MM.1S (cell line): ENCODE data around the gene ALLC.

Source experiments
- DNase-seq: peaks from one replicate; pipeline ENCODE4 v3.0.0-alpha.2; 2015
- H2AFZ ChIP-seq: fragments of 300-600 bp; sonication (generic); 2 replicates; pipeline ENCODE4 v1.6.0; 2016; ENCODE audit warnings: antibody characterized with exemption, low read length
- H3F3A ChIP-seq: fragments of 300-600 bp; sonication (generic); 2 replicates; pipeline ENCODE4 v1.6.1; 2016; ENCODE audit warnings: mild to moderate bottlenecking, antibody characterized with exemption, low read length, moderate library complexity, mixed read lengths; ENCODE audit not compliant: insufficient read depth
- H3K27ac ChIP-seq: fragments of 300-600 bp; sonication (generic); 2 replicates; pipeline ENCODE4 v1.5.1; 2016; ENCODE audit warnings: mild to moderate bottlenecking, low read length
- H3K27me3 ChIP-seq: fragments of 300-600 bp; sonication (generic); replicated peaks from 2 replicates; pipeline ENCODE4 v1.6.0; 2016; ENCODE audit warnings: low read length; ENCODE audit not compliant: insufficient read depth
- H3K36me3 ChIP-seq: fragments of 300-600 bp; sonication (generic); replicated peaks from 2 replicates; pipeline ENCODE4 v1.6.1; 2016; ENCODE audit warnings: mild to moderate bottlenecking, low read length, mixed read lengths; ENCODE audit not compliant: insufficient read depth
- H3K4me1 ChIP-seq: fragments of 300-600 bp; sonication (generic); 2 replicates; pipeline ENCODE4 v1.6.1; 2016; ENCODE audit warnings: low read length, mixed read lengths
- H3K4me2 ChIP-seq: fragments of 300-600 bp; sonication (generic); 2 replicates; pipeline ENCODE4 v1.6.0; 2016; ENCODE audit warnings: low read depth, low read length
- H3K4me3 ChIP-seq: fragments of 300-600 bp; sonication (generic); 2 replicates; pipeline ENCODE4 v1.5.1; 2016; ENCODE audit warnings: low read length, mixed read lengths
- H3K79me2 ChIP-seq: fragments of 300-600 bp; sonication (generic); 2 replicates; pipeline ENCODE4 v1.6.1; 2016; ENCODE audit warnings: mixed run types, low read length, mixed read lengths
- H3K9ac ChIP-seq: fragments of 300-600 bp; sonication (generic); 2 replicates; pipeline ENCODE4 v1.6.1; 2016; ENCODE audit warnings: low read length, mixed read lengths
- H3K9me2 ChIP-seq: fragments of 300-600 bp; sonication (generic); replicated peaks from 2 replicates; pipeline ENCODE4 v1.6.1; 2016; ENCODE audit warnings: mild to moderate bottlenecking, low read length, mixed read lengths; ENCODE audit not compliant: insufficient read depth
- H3K9me3 ChIP-seq: fragments of 300-600 bp; sonication (generic); replicated peaks from 2 replicates; pipeline ENCODE4 v1.6.1; 2016; ENCODE audit warnings: mild to moderate bottlenecking, low read length, mixed read lengths; ENCODE audit not compliant: insufficient read depth
- H4K20me1 ChIP-seq: fragments of 300-600 bp; sonication (generic); 2 replicates; pipeline ENCODE4 v1.6.1; 2016; ENCODE audit warnings: mild to moderate bottlenecking, low read length, moderate library complexity, mixed read lengths; ENCODE audit not compliant: insufficient read depth
- EZH2 ChIP-seq: fragments of 300-600 bp; sonication (generic); optimal IDR thresholded peaks from 2 replicates; pipeline ENCODE3; 2017; ENCODE audit warnings: low read depth, mild to moderate bottlenecking, antibody characterized with exemption, low read length, mixed read lengths
- EZH2phosphoT487 ChIP-seq: fragments of 300-600 bp; sonication (generic); IDR thresholded peaks from 2 replicates; pipeline ENCODE4 v1.6.1; 2018; ENCODE audit warnings: antibody characterized with exemption, low read length
- TF ChIP-seq, protein P1 (sequence below): fragments of 300-600 bp; sonication (generic); IDR thresholded peaks from 2 replicates; pipeline ENCODE4 v1.5.1; 2016; ENCODE audit warnings: antibody characterized with exemption, low read length, mixed read lengths

Gene ALLC

DNA sequence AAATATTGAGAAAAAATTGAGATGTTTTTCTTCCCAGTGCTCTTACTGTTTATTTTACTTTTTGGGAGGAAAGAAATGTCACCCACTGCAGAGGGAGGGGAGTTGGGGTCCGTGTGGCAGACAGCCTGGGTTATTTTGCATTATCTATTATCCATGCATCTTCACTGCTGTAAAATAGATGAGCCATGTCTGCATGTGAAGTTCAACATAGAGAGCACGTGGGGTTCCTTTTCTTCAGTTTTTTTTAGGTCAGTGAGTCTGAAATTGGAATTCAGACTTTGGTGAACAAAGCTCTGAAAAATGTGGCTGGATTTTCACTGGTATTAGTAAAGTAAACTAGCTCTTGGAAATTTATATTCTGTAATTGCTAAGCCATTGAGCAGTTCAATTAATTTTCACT, 47.8 kb downstream of the ALLC start:
- H3K4me2 ChIP-seq: no peak overlapping the region
- no peaks in the 10 kb centered on the region for H3K9me2 ChIP-seq
- no peaks in the 10 kb centered on the region for H3K36me3 ChIP-seq
- DNase-seq: no peak
- H3K4me1 ChIP-seq: no peaks in the 10 kb centered on the region
- no peaks in the 10 kb centered on the region for H3F3A ChIP-seq
- H3K79me2 ChIP-seq: no peaks in the 10 kb centered on the region
- no peaks in the 10 kb centered on the region for H3K27me3 ChIP-seq
- no peaks in the 10 kb centered on the region for H3K9me3 ChIP-seq
- H3K4me3 ChIP-seq: no peak overlapping the region
- no peak overlapping the region for H2AFZ ChIP-seq
- H3K9ac ChIP-seq: no peak overlapping the region
- TF ChIP-seq, protein P1, sequence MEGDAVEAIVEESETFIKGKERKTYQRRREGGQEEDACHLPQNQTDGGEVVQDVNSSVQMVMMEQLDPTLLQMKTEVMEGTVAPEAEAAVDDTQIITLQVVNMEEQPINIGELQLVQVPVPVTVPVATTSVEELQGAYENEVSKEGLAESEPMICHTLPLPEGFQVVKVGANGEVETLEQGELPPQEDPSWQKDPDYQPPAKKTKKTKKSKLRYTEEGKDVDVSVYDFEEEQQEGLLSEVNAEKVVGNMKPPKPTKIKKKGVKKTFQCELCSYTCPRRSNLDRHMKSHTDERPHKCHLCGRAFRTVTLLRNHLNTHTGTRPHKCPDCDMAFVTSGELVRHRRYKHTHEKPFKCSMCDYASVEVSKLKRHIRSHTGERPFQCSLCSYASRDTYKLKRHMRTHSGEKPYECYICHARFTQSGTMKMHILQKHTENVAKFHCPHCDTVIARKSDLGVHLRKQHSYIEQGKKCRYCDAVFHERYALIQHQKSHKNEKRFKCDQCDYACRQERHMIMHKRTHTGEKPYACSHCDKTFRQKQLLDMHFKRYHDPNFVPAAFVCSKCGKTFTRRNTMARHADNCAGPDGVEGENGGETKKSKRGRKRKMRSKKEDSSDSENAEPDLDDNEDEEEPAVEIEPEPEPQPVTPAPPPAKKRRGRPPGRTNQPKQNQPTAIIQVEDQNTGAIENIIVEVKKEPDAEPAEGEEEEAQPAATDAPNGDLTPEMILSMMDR: no peak
- TF ChIP-seq EZH2phosphoT487 (no peak), EZH2 (no peak)
- H3K27ac ChIP-seq: no peak overlapping the region
- H4K20me1 ChIP-seq: no peaks in the 10 kb centered on the region

DNA sequence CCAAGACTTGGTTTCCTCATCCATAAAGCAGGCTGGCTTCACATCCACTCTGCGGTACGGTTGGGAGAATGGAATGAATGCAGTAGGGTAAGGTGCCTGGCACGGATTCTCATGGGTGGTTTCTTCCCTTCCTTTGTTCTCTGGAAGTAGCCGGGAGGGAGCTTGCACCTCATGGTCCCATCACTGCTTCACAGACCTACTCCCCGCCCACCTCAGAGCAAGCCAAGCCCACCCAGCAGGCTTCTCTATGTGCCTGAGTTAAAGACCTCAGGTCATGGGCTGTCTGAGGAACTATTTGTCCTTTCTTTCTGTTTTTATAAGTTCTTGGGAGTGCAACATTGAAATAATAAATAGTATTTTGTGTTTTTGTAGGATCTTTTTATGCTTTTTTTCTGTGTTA, 48.9 kb downstream of the ALLC start:
- TF ChIP-seq, protein P1: no peak
- TF ChIP-seq EZH2 (no peak), EZH2phosphoT487 (no peak)
- no peak overlapping the region for H3K27ac ChIP-seq
- no peak for DNase-seq
- H2AFZ ChIP-seq: no peak overlapping the region
- no peaks in the 10 kb centered on the region for H4K20me1 ChIP-seq
- H3K4me3 ChIP-seq: no peak overlapping the region
- H3K9me2 ChIP-seq: no peaks in the 10 kb centered on the region
- H3K9me3 ChIP-seq: no peaks in the 10 kb centered on the region
- H3K27me3 ChIP-seq: no peaks in the 10 kb centered on the region
- no peak overlapping the region for H3K9ac ChIP-seq
- H3F3A ChIP-seq: no peaks in the 10 kb centered on the region
- H3K36me3 ChIP-seq: no peaks in the 10 kb centered on the region
- no peaks in the 10 kb centered on the region for H3K79me2 ChIP-seq
- H3K4me1 ChIP-seq: no peaks in the 10 kb centered on the region
- no peak overlapping the region for H3K4me2 ChIP-seq

DNA sequence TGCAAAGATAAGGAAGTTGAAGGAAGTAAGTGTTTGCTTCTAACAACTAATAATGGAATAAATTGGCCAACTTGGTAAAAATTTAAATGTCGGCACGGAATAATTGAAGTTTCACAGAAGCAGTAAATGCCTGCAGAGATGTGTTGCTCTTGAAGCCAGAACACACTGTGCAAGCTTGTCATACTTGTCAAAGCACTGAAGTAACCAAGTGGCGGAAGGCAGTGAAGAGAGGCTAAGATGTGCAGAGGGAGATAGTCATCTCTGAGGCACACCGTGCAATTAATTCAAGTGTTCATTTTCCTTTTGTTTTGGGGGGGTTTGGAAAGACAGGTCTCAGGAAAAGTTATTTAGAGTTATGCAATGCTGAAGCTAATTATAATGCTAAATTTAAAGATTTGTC, 50.6 kb downstream of the ALLC start:
- no peak overlapping the region for H3K4me2 ChIP-seq
- no peaks in the 10 kb centered on the region for H4K20me1 ChIP-seq
- H3K27ac ChIP-seq: no peak overlapping the region
- H3K4me1 ChIP-seq: no peaks in the 10 kb centered on the region
- no peaks in the 10 kb centered on the region for H3K79me2 ChIP-seq
- no peak overlapping the region for H2AFZ ChIP-seq
- no peak for DNase-seq
- no peaks in the 10 kb centered on the region for H3K27me3 ChIP-seq
- no peaks in the 10 kb centered on the region for H3F3A ChIP-seq
- H3K36me3 ChIP-seq: no peaks in the 10 kb centered on the region
- TF ChIP-seq EZH2phosphoT487: no peak
- TF ChIP-seq, protein P1: no peak
- no peak for TF ChIP-seq EZH2
- H3K9me2 ChIP-seq: no peaks in the 10 kb centered on the region
- H3K9me3 ChIP-seq: no peaks in the 10 kb centered on the region
- H3K4me3 ChIP-seq: no peak overlapping the region
- no peak overlapping the region for H3K9ac ChIP-seq
